Adipose tissue (tissue), 3 donors: ENCODE data around the gene FAM149B1. TPM values are rescaled to one million over a fixed set of nuclear protein-coding genes. Genes with fewer than 3 reads are reported as not detected.

ENCODE experiments used
- H3K27ac ChIP-seq: one replicate; pipeline ENCODE4 v1.5.1; 2013; ENCODE audit warnings: low read depth, low read length
- WGBS, 3 donors: extraction: QIAGEN DNeasy Blood & Tissue Kit; methylation state at CpG; one replicate each; pipeline ENCODE4 v1.1.7; 2013; 5-methylcytosine and 5-hydroxymethylcytosine counted together
- polyA plus RNA-seq, 3 donors: library from polyadenylated mRNA; stranded (reverse); fragments of 200-250 nt; gene quantifications; one replicate each; pipeline ENCODE4 v1.2.3, GENCODE V29; 2013
- donor health status: healthy with polysubstance abuse.
- donor health status: Bipolar disorder and iron deficiency.
- donor health status: healthy.

FAM149B1 gene
- polyA plus RNA-seq, 3 donors = 8.4 to 25.2 (median 11.6) TPM

GRCh38 chr10:73168465-73168803 lies 515 bp downstream of the FAM149B1 start:
- WGBS, 3 donors = 0 to 1% (median 0%) methylated on average over 6 of the region's 6 CpGs

GRCh38 chr10:73169320-73169719 lies 1.4 kb downstream of the FAM149B1 start:
- WGBS, 3 donors = 94 to 99% (median 96%) methylated on average over 3 of the region's 3 CpGs
- no peak overlapping the region for H3K27ac ChIP-seq

More at GRCh38 chr10:73168465-73168803, 515 bp downstream of the FAM149B1 start:
- H3K27ac ChIP-seq = no peak overlapping the region

- no peak overlapping the region for H3K27ac ChIP-seq
Measured at GRCh38 chr10:73172867-73173266, 4.9 kb downstream of the FAM149B1 start.

GRCh38 chr10:73174148-73174925 lies 6.4 kb downstream of the FAM149B1 start:
- H3K27ac ChIP-seq = no peak overlapping the region
- 95 to 100% (median 97%) methylated on average over 1 of the region's 1 CpG for WGBS, 3 donors

GRCh38 chr10:73182568-73182967 lies 14.6 kb downstream of the FAM149B1 start:
- 90 to 96% (median 95%) methylated on average over 2 of the region's 2 CpGs for WGBS, 3 donors
- H3K27ac ChIP-seq = no peak overlapping the region

GRCh38 chr10:73183667-73184281 lies 15.9 kb downstream of the FAM149B1 start:
- H3K27ac ChIP-seq = no peak overlapping the region
- 73 to 89% (median 87%) methylated on average over 3 of the region's 3 CpGs for WGBS, 3 donors

- 89 to 94% (median 91%) methylated on average over 1 of the region's 1 CpG for WGBS, 3 donors
Measured at GRCh38 chr10:73186266-73186665, 18.3 kb downstream of the FAM149B1 start.

GRCh38 chr10:73190188-73190587 lies 22.3 kb downstream of the FAM149B1 start:
- H3K27ac ChIP-seq = no peak overlapping the region
- 95 to 96% (median 95%) methylated on average over 5 of the region's 5 CpGs for WGBS, 3 donors

More at GRCh38 chr10:73186266-73186665, 18.3 kb downstream of the FAM149B1 start:
- no peak overlapping the region for H3K27ac ChIP-seq

GRCh38 chr10:73205081-73205480 lies 37.2 kb downstream of the FAM149B1 start:
- WGBS, 3 donors = 87 to 94% (median 91%) methylated on average over 3 of the region's 3 CpGs
- no peak overlapping the region for H3K27ac ChIP-seq

- no peak overlapping the region for H3K27ac ChIP-seq
- WGBS, 3 donors = 71 to 97% (median 85%) methylated on average over 1 of the region's 1 CpG
Measured at GRCh38 chr10:73205890-73206289, 38.0 kb downstream of the FAM149B1 start.

GRCh38 chr10:73206385-73206784 lies 38.5 kb downstream of the FAM149B1 start:
- H3K27ac ChIP-seq = no peak overlapping the region
- 97 to 98% (median 97%) methylated on average over 5 of the region's 5 CpGs for WGBS, 3 donors

- WGBS, 3 donors = 61 to 87% (median 77%) methylated on average over 2 of the region's 2 CpGs
- H3K27ac ChIP-seq = no peak overlapping the region
Measured at GRCh38 chr10:73207883-73208282, 40.0 kb downstream of the FAM149B1 start.

GRCh38 chr10:73209705-73210104 lies 41.8 kb downstream of the FAM149B1 start:
- 42 to 75% (median 60%) methylated on average over 1 of the region's 1 CpG for WGBS, 3 donors
- H3K27ac ChIP-seq = no peak overlapping the region

- 95 to 98% (median 97%) methylated on average over 3 of the region's 3 CpGs for WGBS, 3 donors
- H3K27ac ChIP-seq = no peak overlapping the region
Measured at GRCh38 chr10:73210395-73211105, 42.6 kb downstream of the FAM149B1 start.

GRCh38 chr10:73211106-73211811 lies 43.3 kb downstream of the FAM149B1 start:
- H3K27ac ChIP-seq = no peak overlapping the region
- WGBS, 3 donors = 50 to 80% (median 69%) methylated on average over 4 of the region's 4 CpGs

- H3K27ac ChIP-seq = no peak overlapping the region
- 91 to 97% (median 95%) methylated on average over 1 of the region's 1 CpG for WGBS, 3 donors
Measured at GRCh38 chr10:73215749-73216148, 47.8 kb downstream of the FAM149B1 start.

GRCh38 chr10:73217628-73218027 lies 49.7 kb downstream of the FAM149B1 start:
- H3K27ac ChIP-seq = no peak overlapping the region
- WGBS, 3 donors = 87 to 97% (median 88%) methylated on average over 2 of the region's 2 CpGs

- no peak overlapping the region for H3K27ac ChIP-seq
- WGBS, 3 donors = 83 to 92% (median 89%) methylated on average over 2 of the region's 2 CpGs
Measured at GRCh38 chr10:73218431-73219191, 50.7 kb downstream of the FAM149B1 start.
